Right ventricle myocardium inferior (tissue), 1 donor: ENCODE results near the gene PLEKHA8. TPM values are rescaled to one million over a fixed set of nuclear protein-coding genes. Genes with fewer than 3 reads are reported as not detected.

Source experiments
- ATAC-seq: fragments of 200-7000 bp; cut with Tn5 transposase; one replicate; pipeline ENCODE4 v1.9.1; 2020; ENCODE audit warnings: mild to moderate bottlenecking, moderate library complexity
- DNase-seq: peaks from one replicate; pipeline ENCODE4 v3.0.0; 2021; ENCODE audit errors: missing footprints
- intact Hi-C: fragments of 100-400 bp; cut with DNase I; formaldehyde crosslinking; loops from one replicate; pipeline ENCODE4 v1.11.0; 2022
- total RNA-seq: library from RNA; stranded (reverse); fragmentation: NEBNext Ultra II Directional; extraction: Animal tissue kit (Norgen Biotek cat#: 25700); gene quantifications from one replicate; pipeline ENCODE4 v1.2.1, GENCODE V29; 2021
- donor health status: DM: no; HTN: yes; CAD: no; lungs with severe emphysema.

PLEKHA8 gene
- total RNA-seq, 1 donor from 2014 or later, result 3.9 TPM

DNA sequence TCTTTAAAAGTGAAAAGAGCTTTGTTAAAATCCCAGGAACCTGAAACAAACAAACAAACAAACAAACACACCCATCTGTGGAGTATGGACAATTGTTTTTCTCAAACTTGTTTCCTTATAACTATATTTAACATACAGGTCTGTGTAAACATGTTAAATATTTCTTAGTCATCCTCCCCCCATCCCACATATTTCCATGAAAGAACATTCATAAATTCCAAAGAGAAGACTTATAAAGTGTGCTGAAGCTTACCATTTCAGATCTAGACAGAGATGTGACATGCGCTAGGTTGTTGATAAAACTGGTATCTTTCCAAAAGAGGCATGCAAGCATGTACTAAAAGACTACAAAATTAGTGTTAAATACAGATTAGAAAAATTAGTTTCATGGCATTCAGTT lies 8.3 kb upstream of the PLEKHA8 start:
- no peak for DNase-seq
- intact Hi-C loops, result no loop called here
- ATAC-seq, result no peak

DNA sequence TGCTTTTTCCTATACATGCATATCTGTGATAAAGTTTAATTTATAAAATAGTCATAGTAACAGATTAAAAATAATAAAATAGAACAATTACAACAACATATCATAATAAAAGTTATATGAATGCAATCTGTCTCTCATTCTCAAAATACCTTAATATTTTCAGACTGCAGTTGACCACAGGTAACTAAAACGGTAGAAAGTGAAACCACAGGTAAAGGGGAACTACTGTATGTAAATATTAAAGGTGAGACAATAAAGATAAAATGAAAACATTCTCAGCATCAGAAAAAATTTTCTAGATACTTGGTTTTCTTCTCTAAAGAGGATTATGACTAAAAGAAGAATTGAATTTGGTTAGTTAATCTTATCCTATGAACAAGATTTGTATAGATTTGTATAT lies 7.7 kb upstream of the PLEKHA8 start:
- intact Hi-C loops, result no loop called here
- no peak for ATAC-seq
- DNase-seq, result no peak

DNA sequence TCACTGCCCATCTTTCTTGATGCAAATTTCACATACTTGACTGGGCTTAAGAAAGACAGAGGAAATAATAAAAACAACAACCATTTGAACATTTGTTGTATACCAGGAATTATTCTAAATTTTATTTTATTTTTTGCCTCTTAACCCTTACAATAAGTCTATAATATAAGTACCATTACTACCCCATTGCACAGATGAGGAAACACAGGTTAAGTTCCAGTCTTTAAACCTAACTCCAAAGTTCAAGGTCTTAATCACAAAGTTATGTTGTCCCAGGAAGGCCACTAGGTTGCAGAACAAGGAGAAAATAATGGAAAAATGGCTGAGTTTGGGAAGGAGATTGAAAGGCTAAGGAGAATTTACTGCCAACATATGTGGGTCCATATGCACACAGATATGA lies 5.2 kb upstream of the PLEKHA8 start:
- intact Hi-C loops, result no loop called here
- DNase-seq (no peak), ATAC-seq (no peak)

DNA sequence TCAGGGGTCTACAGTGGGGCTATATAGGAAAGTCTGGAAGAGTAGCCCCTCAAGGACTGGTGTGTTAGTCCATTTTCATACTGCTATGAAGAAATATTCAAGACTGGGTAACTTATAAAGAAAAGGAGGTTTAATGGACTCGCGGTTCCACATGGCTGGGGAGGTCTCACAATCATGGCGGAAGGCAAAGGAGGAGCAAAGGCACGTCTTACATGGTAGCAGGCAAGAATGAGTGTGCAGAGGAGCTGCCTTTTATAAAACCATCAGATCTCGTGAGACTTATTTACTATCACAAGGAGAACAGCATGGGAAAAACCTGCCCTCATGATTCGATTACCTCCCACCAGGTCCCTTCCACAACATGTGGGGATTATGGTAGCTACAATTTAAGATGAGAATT lies 4.7 kb upstream of the PLEKHA8 start:
- no peak for ATAC-seq
- intact Hi-C loops, result no loop called here

DNA sequence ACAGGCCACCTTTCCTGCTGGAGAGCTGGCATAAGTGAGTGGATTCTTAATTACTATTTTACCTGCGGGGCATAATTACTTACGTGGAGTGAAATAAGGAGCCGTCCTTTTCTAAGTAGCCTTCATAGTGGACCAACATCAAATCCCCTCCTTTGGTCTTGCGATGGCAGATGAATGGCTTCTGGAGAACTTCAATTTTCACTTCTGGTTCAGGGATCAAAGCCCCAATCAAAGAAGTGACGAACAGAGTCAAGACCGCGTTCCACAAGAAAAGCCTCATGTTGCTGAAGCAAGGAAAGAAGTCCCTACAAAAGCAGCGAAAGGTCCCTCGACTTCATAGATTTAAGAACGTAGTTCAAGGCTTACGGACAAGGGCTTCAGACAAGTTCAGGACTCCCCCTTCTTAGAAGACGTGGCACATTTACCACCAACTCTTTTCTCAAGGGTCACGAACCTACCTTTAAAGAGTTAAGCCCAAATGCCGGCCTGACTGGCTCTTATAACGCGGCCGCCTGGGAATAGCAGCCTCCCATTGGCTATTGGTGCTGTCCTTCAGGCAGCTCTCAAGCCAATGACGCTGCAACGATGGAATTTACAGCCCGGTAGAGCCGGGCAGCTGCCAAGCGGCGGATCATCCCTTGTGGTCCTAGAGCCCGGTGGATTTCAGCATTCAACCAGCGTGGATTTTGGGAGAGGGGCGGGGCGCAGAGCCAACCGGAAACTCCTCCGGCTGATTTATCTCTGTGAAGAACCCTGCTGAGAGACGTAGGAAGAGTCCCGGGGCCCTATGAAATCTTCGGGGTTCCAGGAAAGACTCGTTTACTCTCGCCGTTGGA lies 1.8 kb upstream of the PLEKHA8 start, which contains the start of gene FKBP14:
Gene FKBP14, minus strand, starts transcription at position 474 of the 836 bp plus-strand sequence. Its CDS starts 194 bp downstream, at position 280.
- intact Hi-C loops, result loop anchor here (5.0 kb wide), 1 partner anchor 111 kb away; no protein-coding TSS in a partner anchor
- DNase-seq (peak; percentile 97), ATAC-seq (peak; percentile 96)

More for the DNA sequence above, 4.7 kb upstream of the PLEKHA8 start:
- DNase-seq, result no peak

DNA sequence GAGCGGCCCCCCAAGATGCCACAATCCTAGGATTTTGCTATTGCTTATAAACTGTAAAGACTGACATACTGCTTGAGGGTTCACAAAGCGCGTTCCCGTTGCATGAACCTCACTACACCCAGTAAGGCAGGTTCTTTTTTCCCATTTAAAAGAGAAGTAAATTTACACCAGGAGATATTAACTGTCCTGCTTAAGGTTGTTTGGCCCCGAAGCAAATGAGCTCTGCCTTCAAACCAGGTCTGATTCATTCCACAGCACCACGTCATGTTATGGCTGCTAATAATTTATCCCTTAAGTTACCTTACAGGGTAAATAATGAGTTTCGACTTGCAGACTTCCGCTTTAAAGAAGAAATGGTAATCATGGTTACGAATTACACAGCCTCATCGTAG lies 1.2 kb upstream of the PLEKHA8 start:
- ATAC-seq (no peak), DNase-seq (no peak)
- intact Hi-C loops, result loop anchor here (5.0 kb wide), 1 partner anchor 110 kb away; no protein-coding TSS in a partner anchor

DNA sequence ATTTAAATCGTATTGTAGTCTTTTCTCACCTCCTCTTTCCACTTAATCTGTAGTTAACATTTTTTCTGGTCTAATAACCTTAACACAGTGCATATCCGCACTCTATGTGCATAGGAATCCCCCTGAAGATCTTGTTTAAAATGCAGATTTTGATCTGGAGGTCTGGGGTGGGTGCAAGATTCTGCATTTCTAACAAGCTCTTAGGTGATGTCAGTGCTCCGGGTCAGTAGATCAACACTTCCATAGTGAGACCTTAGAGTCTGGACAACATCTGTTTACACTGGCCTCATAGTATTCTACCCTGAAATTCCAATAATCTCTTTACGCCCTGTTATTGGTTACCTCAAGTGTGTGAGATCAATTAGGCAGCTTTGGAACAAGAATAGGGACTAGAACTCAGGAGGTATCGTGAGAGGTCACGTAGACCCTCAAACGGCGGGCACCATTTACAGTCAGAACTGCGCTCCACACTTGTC lies 434 bp upstream of the PLEKHA8 start:
- intact Hi-C loops, result loop anchor here (5.0 kb wide), 1 partner anchor 110 kb away; no protein-coding TSS in a partner anchor
- DNase-seq (no peak), ATAC-seq (no peak)

DNA sequence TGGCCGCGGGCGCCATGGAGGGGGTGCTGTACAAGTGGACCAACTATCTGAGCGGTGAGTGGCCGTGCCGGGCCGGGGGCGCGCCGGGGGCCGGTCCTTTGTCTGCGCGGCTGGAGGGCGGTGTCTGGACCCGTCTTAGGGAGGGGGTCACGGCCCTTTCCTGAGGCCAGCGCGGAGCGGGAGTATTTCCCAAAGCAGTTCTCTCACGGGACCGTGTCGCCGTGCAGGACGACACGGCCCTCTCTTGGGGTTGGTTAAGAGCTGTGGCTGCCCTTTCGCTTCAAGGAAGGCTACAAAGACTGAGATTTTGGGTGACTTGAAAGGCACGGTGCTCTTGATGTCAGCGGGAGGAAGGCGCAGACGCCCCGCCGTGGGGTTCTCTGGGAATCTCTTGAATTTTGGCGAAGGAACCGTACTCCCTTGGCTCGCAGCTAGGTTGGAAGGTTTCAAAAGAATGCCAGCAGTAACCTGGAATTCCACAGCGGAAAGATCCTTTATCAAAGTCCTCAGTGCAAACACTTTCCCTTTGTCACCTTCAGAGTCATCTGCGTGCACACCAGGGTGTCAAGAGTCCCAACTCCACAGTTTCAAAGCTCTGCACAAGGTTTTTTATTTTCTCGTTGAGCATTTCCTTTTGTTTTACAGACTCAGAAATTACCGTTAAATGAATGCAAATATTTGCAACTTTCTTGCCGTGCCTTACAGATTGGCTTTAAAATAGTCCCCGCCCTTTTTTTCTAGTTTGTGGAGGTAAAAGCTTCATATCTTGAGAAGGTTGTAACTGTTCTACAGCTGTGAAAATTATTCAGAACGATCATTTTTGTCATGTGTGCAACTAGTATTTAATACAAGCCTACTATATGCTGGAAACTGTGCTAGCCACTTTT lies 780 bp downstream of the PLEKHA8 start:
- ATAC-seq (peak; percentile 30), DNase-seq (peak; percentile 69)
- intact Hi-C loops, result loop anchor here (5.0 kb wide), 1 partner anchor 108 kb away; no protein-coding TSS in a partner anchor

DNA sequence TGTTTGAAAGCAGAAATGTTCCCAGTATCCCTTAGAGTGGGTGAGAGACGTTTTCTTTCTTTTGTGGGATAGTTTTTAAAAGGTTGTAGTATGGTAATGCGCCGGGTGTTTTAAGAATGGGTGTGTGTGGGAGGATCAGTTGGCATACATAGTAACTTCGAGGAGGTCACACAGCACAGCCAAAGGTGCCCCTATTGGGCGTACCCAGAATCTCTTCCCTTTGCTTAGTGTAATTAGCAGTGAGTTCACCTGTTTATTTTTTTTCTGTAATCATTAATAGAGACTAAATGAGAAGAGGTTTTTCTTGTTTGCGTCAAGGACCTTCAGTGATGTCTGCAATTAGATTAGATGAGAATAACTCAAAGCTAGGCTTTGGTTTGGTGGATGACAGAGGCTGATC lies 1.5 kb downstream of the PLEKHA8 start:
- no peak for ATAC-seq
- intact Hi-C loops, result loop anchor here (5.0 kb wide), 1 partner anchor 108 kb away; no protein-coding TSS in a partner anchor

DNA sequence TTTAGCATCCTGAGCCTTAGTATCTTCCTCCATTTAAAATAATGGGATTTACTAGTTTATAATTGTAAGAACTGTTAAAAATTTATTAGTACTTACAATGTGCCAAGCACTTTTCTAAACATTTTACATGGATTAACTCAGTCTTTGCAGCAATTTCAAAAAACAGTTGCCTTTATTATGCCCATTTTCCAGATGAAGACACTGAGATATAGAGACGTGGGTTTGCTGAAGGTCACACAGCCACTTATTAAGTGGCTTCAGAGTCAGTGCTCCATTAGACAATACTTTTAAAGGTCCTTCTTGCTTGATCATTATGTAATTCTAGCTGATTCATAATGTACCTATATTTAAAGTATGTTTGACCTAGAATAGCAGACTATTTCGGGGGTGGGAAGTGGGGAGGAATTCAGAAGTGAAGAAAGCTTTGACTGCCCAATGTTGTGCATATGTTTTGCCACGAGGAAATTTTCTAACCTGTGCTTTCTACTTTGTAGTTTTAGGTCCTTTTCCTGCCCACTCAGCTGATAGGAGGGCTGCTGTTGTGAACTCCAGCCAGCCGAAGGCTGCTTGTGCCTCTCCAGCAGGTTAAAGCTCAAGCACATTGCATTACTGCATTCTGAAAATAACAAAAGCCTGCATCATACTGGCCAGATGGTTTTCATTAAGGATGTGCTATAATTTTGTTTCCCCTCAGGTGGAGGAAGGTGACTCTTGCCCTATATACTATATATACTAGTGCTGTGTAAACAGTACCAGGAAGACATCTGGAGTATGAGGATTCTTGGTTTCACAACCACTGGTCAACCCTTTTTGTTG lies 4.3 kb downstream of the PLEKHA8 start:
- intact Hi-C loops, result no loop called here
- ATAC-seq (no peak), DNase-seq (no peak)

More for the DNA sequence above, 1.5 kb downstream of the PLEKHA8 start:
- no peak for DNase-seq

DNA sequence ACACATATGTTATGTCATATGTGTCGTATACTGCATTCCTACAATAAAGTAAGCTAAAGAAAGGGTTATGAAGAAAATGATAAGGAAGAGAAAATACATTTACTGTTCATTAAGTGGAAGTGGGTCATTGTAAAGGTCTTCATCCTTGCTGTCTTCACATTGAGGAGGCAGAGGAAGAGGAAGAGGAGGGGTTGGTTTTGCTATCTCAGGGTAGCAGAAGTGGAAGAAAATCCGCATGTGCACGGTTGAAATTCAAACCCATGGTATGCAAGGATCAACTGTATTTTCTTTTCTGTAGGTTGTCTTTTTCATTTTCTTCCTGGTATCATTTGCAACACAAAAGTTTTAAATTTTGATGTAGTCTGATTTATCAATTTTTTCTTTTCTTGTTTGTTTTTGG lies 6.3 kb downstream of the PLEKHA8 start:
- DNase-seq, result no peak
- intact Hi-C loops, result no loop called here
- ATAC-seq, result no peak

DNA sequence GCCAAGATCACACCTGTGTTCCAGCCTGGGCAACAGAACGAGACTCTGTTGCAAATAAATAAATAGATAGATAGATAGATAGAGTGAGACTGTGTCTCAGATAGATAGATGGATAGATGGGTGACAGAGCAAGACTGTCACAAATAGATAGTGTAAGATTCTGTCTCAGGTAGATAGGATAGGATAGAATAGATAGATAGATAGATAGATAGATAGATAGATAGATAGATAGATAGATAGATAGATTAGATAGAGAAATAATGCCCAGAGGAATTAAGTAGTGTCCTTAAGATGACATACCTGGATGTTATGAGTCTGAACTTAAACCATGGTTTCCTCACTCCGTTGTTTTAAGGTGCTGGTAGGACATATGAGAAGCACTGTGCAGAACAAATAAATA lies 8.0 kb downstream of the PLEKHA8 start:
- no peak for ATAC-seq
- no peak for DNase-seq
- intact Hi-C loops, result no loop called here

DNA sequence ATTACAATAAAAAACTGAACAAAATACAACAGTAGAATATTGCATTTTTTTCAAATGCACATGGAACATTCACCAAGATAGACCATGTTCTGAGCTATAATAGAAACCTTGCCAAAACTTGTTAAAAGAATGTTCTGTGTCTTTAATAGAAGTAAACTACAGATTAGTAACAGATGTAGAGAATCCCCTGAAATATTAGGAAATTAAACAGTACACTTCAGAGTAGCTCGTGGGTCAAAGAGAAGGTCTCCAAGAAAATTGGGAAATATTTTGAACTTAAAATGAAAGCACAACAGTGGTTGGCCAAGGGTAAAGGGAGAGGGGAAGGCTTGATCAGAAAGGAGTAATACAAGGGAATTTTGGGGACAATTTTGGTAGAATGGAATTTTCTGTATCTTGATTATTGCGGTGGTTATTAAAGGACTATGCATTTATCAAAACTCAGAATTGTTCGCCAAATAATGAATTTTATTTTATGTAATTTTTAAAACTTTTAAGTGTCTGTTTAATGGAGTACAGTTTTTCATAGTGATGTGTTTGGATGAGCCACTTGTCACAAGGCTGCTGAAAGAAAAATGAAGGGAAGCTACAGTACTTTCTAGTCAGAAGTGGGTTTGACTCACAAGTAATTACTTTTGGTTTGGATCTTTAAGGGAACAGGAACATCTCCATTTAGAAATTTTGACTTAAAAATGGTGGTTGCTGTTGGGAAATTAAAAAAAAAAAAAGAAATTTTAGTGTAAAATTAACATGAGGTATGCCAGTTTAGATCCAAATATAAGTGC lies 10.2 kb downstream of the PLEKHA8 start:
- intact Hi-C loops, result no loop called here
- no peak for DNase-seq
- peak; percentile 80 for ATAC-seq

DNA sequence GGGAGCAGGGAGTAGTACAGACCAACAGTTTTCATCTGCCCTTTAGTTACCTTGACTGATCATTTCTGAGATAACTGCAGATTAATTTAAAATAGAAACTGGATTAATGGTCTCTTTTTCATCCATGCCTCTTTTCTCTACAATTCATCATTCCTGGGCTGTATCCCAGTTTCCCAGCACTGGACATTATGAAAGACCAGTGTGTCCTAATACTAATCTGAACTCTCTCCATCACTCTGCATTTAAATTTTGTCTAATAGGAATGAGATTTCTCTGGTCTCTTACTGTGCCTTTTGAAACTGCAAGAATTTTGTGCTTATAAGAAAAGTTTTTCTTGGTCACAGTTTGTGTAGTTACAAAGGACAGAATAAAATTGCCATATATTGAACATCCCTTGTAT lies 12.7 kb downstream of the PLEKHA8 start:
- ATAC-seq (no peak), DNase-seq (no peak)
- intact Hi-C loops, result no loop called here

DNA sequence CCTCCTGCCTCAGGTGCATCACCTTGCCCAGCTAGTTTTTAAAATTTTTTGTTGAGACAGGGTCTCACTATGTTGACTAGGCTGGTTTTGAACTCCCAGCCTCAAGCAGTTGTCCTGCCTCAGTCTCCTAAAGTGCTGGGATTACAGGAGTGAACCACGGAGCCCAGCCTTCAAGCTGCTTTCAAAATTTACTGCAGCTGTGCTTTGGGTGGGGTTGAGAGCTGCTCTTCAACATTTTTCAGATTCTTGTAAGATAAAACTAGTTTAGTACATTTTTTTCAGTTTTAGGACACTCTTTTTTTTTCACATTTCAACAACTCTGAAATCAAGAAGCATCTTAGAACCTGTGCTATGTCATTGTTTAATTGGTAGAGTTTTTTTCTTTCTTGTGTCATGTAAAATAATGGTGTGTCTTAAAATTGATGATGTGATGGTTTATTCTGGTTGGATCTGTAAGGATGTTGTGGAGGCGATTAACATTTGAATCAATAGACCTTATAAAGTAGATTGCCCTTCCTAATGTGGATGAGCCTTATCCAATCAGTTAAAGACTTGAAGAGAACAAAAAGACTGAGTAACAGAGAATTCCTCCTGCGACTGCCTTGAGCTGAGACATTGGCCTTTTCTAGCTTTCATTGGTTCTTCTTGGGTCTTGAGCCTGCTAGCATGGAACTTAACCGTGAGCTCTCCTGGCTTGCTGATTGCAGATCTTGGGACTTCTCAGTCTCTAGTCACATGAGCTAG lies 13.5 kb downstream of the PLEKHA8 start:
- intact Hi-C loops, result no loop called here
- DNase-seq, result no peak
- no peak for ATAC-seq

DNA sequence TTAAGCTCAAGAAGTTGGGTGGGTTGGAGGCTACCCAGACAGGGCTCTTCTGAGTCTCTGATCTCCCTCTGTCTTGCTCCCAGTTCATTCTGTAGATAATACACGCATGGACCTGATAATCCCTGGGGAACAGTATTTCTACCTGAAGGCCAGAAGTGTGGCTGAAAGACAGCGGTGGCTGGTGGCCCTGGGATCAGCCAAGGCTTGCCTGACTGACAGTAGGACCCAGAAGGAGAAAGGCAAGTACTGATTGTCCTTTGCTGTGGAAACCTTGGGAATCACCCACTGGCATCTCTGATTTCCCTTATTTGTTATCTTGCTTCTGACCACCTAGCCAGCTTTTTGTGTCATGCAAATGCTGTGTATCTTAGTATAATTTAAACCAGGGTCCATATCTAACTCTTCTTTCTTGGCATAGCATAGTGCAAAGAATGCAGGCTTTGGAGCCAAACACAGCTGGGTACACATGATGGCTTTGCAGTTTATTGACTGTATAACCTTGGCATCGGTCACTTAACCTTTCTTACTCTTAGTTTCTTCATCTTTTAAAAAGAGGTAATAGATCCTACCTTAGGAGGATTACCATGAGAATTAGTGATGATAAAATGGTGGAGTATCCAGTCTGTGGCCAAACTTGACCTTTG lies 18.0 kb downstream of the PLEKHA8 start:
- intact Hi-C loops, result no loop called here
- DNase-seq, result peak; percentile 52
- ATAC-seq, result no peak

DNA sequence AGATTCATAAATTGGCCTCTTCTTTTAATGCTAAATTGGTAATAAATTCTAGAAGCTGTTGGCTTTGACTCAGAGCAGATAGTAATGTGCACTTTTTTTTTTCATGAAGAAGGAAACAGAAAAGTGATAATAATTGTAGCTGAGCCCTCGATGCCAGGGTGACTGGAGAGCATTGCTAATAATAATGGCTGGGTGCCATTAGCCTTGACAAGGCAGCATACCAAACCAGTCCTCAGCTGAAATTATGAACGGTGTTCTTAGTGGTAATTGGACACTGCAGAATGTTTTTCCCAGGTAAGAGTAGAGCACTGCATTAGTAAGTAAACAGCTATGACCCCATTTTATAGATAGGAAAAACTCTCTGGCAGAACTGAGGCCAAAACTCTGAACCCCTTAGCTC lies 18.9 kb downstream of the PLEKHA8 start:
- no peak for ATAC-seq
- DNase-seq, result no peak
- intact Hi-C loops, result no loop called here
